Choroid plexus epithelial cell (primary cell): Measurements from ENCODE around the gene PUS1.

Experiments
- DNase-seq: peaks from one replicate; pipeline ENCODE4 v3.0.0-alpha.2; 2010; ENCODE audit warnings: low read depth
- H3K4me3 ChIP-seq: 2 replicates; pipeline ENCODE4 v1.5.1; 2011; ENCODE audit warnings: low read depth, mild to moderate bottlenecking, control low read depth, low read length, moderate library complexity
- CTCF ChIP-seq: conservative IDR thresholded peaks from 2 replicates; pipeline ENCODE4 v1.5.1; 2011; ENCODE audit warnings: low read depth, mild to moderate bottlenecking, control low read depth, inconsistent platforms, low read length, moderate library complexity

The PUS1 gene

DNA sequence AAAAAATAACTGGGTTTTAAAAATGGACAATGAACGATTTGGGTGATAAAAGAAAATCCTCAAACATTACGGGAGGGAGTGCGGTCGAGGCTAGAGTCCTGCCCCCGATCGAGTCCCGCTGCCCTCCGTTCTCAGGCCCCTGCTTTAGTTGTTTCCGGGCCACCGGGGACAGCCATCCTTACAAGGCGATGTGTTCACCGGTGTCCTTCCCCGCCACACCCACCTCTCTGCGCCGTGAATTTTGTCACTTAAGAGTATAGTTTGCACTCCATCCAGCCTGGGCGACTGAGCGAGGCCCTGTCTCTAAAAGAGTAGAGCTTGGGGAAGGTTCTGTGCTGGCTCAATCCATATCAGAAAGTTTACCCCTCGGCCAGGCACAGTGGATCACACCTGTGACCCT, 31.8 kb upstream of the PUS1 start:
- no peak for DNase-seq
- TF ChIP-seq CTCF = no peak
- H3K4me3 ChIP-seq = no peak overlapping the region

DNA sequence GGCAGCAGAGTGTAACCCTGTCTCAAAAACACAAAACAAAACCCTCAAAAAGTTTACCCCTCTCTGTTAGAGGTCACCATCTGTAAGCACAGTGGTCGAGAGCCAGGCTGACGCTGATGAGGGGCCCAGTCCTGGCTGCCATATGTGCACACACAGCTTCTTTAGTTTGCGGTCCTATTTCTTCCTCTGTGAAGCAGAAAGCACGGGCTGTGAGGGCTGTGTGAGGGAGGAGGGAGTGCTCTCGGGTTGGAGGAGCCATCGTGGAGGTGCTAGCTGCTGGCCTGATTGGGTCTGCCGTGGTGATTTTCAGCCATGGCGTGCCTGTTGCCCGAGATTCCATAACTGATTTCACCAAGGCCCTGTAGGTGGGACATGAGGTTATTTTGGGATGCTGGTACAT, 31.2 kb upstream of the PUS1 start:
- no peak for TF ChIP-seq CTCF
- no peak for DNase-seq
- H3K4me3 ChIP-seq = no peak overlapping the region

GRCh38 chr12:131900397-131900796, 28.7 kb upstream of the PUS1 start:
- no peak for TF ChIP-seq CTCF
- no peak for DNase-seq
- no peak overlapping the region for H3K4me3 ChIP-seq

DNA sequence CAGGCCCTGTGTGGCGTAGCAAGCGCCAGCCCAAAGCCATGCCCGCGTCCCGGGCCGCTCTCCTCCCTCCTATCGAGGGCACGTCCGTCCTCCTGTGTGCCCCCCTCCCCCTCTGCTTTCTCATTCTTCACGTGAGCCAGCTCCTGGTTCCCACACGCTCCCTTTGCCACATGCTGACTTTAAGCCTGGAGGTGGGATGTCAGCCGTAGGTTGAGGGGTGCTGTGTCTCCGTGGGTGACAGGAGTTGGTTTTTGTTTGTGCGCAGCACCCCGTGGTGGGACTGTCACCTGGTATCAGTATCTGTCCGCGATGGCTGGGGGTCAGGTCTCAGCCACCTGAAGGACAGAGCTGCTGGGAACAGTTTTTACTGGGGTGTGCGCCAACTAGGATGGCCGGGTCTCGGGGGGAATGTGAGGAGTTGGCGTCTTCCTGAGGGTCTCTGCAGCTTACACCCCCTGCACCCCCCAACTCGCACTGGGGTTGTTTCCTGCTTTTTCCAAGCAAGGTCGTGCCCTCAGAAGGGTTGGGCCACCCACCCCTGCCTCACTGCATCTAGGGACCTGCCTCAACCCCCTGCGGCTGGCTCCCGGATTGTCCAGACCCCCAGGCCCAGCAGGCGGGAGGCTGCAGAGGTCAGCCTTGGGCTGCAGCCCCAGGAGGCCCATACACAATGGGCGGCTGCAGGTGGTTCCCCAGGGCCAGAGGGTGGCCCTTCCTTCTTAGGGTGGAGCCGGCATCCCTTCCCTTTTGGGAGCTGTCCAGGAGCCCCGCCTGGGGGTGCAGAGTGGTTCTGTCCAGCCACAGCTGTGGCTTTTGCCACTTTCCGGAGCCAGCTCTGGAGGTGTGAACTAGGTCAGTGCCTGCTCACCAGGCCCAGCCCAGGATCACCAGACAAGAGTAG, 27.4 kb upstream of the PUS1 start:
- no peak for DNase-seq
- H3K4me3 ChIP-seq = no peak overlapping the region
- no peak for TF ChIP-seq CTCF

- H3K4me3 ChIP-seq = no peak overlapping the region
- TF ChIP-seq CTCF = no peak
- no peak for DNase-seq
Measured at GRCh38 chr12:131902332-131903241, 26.5 kb upstream of the PUS1 start.

DNA sequence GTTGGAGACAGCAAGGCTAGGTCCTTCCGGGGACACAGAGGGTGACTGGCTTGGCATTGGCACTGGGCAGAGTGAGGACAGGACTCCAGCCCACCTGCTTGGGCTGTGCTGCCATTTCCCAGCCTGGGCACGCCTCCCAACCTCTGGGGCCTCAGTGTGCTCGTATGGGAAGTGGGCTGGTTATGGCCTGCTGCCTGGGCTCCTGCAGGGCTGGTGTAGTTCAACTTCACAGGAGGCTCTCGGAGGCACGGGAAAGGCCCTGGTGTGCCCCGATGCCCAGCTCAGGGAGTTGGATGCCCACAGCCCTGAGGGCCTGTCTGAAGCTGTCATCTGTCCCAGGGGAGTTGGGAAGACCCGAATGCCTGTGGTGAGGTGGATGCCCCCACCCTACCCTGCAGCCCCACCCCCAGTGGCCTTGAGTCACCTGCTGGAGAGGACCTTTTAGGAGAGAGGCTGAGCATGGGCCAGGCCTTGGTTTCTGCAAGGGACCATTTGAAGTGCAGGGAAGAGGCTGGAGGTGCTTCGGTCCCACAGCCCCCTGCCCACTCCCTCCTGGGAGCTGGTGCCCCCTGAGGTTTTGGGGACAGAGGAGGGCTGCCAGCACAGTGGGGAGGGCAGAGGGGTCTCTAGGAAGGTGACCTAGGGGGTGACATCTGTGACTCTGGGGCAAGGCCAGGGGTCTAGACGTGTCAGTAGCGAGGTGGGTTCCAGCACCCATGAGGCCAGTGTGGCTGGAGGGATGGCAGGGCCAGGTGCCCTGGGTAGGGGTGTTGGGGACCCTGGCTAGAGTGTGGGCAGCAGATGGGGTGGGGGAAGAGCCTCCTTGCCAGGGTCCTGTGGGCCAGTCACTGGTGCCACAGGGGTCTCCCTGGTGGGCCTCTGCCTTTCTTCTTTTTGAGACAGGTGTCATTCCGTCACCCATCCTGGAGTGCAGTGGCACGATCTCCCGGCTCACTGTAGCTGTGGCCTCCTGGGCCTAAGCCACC, 25.5 kb upstream of the PUS1 start:
- no peak for TF ChIP-seq CTCF
- DNase-seq = no peak
- no peak overlapping the region for H3K4me3 ChIP-seq
